ENCODE results near the gene SPARC.

The SPARC gene

DNA sequence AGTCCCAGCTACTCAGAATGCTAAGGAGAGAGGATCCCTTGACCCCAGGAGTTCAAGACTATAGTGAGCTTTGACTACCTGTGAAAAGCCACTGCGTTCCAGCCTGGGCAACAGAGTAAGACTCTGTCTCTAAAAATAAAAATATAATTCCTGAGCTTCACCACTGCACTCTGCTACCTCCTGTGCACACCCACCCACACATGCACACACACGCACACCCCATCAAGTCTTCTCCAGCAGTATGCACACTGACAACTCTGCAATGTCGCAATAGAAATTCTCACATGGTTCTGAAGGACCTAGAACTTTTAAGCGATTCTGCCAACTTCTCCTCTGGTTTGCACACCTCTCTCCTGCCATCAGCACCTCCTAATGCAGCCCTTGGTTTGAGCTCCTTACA lies 48.1 kb downstream of the SPARC start:
- CTCF ChIA-PET: interaction anchor here (0.6 to 7.5 kb wide), 7 partner anchors 9 to 322 kb away, joined by 3 to 72 read pairs (median 4); no protein-coding TSS in a partner anchor
- TF ChIP-seq, protein P1, sequence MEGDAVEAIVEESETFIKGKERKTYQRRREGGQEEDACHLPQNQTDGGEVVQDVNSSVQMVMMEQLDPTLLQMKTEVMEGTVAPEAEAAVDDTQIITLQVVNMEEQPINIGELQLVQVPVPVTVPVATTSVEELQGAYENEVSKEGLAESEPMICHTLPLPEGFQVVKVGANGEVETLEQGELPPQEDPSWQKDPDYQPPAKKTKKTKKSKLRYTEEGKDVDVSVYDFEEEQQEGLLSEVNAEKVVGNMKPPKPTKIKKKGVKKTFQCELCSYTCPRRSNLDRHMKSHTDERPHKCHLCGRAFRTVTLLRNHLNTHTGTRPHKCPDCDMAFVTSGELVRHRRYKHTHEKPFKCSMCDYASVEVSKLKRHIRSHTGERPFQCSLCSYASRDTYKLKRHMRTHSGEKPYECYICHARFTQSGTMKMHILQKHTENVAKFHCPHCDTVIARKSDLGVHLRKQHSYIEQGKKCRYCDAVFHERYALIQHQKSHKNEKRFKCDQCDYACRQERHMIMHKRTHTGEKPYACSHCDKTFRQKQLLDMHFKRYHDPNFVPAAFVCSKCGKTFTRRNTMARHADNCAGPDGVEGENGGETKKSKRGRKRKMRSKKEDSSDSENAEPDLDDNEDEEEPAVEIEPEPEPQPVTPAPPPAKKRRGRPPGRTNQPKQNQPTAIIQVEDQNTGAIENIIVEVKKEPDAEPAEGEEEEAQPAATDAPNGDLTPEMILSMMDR (IDR thresholded peaks at IDR 0.05; ENCODE audit: control extremely low read depth, extremely low read depth, low read depth, missing control alignments): no peak
- POLR2A ChIA-PET: no interaction called here
- DNase-seq (ENCODE audit: extremely low spot score): no peak

DNA sequence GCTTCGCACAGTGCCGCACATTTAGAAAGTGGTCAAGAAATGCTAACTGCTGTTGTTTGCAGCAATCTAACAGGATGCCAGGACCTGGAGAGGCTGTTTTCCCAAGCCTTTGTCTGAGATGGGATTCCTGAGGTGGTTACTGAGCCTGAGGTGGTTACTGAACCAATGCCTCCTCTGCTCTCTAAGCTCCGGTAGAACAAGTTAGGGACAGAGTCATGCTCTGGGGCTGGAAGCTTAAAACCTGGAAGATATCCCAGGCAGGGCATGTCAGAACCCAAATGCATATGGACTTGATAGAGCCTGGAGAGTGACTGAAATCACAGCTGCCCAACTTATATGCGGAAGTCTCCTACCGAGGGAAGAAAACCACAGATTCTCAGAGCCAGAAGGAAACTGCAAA lies 49.0 kb downstream of the SPARC start:
- ChIA-PET CTCF (interaction anchor here (1.0 to 7.5 kb wide), 4 partner anchors 15 to 322 kb away, joined by 3 to 72 read pairs (median 5); no protein-coding TSS in a partner anchor), POLR2A (interaction anchor here (0.5 kb wide), 1 partner anchor 1615 kb away, joined by 5 read pairs; no protein-coding TSS in a partner anchor)
- DNase-seq (ENCODE audit: extremely low spot score): no peak
- TF ChIP-seq, protein P1 (IDR thresholded peaks at IDR 0.05; ENCODE audit: control extremely low read depth, extremely low read depth, low read depth, missing control alignments): no peak

DNA sequence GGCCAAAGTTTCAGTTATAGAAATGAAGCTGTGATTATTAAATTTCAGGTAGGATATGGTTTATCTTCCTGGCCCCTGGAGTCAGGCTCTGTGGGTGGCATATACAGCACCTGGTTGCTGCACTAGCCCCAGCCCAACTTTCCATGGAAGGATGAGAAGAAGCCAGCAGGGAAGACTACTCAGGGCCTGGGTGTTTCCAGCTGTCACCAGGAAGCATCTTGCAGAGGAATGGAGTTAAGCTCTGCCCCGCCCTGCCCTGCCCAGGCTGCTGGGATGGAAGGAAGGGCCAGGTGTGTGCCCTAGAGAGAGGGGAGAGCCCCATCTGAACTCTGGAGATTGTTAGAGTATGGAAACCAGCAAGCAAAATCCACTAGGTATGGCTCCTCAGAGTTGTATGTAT lies 52.8 kb downstream of the SPARC start:
- ChIA-PET CTCF (interaction anchor here (0.8 to 0.9 kb wide), 2 partner anchors 18 to 111 kb away, joined by 4 to 5 read pairs; no protein-coding TSS in a partner anchor), POLR2A (no interaction called here)
- no peak for DNase-seq (ENCODE audit: extremely low spot score)
- TF ChIP-seq, protein P1 (IDR thresholded peaks at IDR 0.05; ENCODE audit: control extremely low read depth, extremely low read depth, low read depth, missing control alignments): no peak

GRCh38 chr5:151632941-151633340 lies 53.8 kb downstream of the SPARC start:
- DNase-seq (ENCODE audit: extremely low spot score): no peak
- ChIA-PET POLR2A (no interaction called here), CTCF (interaction anchor here (0.8 kb wide), 2 partner anchors 19 to 110 kb away, joined by 3 to 4 read pairs; no protein-coding TSS in a partner anchor)
- TF ChIP-seq, protein P1 (IDR thresholded peaks at IDR 0.05; ENCODE audit: control extremely low read depth, extremely low read depth, low read depth, missing control alignments): no peak

DNA sequence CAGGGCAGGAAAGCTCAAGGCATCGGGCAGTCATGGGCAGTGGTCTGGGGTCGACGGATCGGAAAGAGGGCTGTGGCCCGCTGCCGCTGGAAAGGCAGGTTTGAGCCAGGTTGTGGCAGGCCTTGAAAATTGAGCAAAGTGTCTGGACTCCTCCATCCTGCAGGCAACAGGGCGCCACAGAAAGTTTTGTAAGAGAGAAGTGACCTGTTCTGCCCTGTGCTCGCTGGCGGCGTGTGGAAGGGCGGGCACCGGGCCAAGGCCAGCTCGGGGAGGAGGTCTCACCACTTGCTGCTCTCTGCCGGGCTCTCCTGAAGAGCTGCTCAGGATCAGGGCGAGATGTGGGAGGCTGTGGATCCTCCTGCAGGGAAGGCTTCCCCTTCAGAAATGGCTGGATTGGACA lies 54.2 kb downstream of the SPARC start:
- ChIA-PET POLR2A (no interaction called here), CTCF (interaction anchor here (0.8 to 1.3 kb wide), 2 partner anchors 16 to 19 kb away, joined by 3 read pairs; no protein-coding TSS in a partner anchor)

DNA sequence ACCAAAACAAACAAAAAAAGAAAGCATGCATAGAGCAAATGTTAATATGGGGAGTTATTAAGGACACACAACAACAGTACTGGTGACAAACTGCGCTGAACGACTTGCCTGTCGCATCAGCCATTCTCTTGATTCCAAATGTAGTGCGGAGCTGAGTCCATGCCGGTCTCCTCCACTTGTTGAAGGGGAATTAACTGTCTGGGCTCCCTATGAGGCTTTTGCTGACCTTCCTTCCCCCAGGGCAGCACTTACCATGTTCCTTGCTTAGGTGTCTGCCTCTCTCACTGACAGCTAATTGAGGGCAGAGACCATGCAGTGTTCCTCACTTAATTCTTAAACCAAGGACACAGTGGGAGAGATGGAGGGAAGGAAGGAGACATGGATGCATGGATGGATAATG lies 54.8 kb downstream of the SPARC start:
- ChIA-PET CTCF (interaction anchor here (1.0 to 1.3 kb wide), 3 partner anchors 16 to 50 kb away, joined by 3 read pairs; no protein-coding TSS in a partner anchor), POLR2A (no interaction called here)
- TF ChIP-seq, protein P1 (IDR thresholded peaks at IDR 0.05; ENCODE audit: control extremely low read depth, extremely low read depth, low read depth, missing control alignments): no peak
- DNase-seq (ENCODE audit: extremely low spot score): no peak

More for the DNA sequence above, 54.2 kb downstream of the SPARC start:
- TF ChIP-seq, protein P1 (IDR thresholded peaks at IDR 0.05; ENCODE audit: control extremely low read depth, extremely low read depth, low read depth, missing control alignments): no peak
- no peak for DNase-seq (ENCODE audit: extremely low spot score)

Measured in GM10248 (cell line).